Measurements from ENCODE around the gene IKZF4.

DNA sequence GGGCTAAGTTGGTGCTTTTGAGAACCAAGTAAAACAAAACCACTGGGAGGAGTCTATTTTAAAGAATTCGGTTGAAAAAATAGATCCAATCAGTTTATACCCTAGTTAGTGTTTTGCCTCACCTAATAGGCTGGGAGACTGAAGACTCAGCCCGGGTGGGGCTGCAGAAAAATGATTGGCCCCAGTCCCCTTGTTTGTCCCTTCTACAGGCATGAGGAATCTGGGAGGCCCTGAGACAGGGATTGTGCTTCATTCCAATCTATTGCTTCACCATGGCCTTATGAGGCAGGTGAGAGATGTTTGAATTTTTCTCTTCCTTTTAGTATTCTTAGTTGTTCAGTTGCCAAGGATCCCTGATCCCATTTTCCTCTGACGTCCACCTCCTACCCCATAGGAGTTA is 48.8 kb upstream of the IKZF4 start:
- TF ChIP-seq, protein P1, sequence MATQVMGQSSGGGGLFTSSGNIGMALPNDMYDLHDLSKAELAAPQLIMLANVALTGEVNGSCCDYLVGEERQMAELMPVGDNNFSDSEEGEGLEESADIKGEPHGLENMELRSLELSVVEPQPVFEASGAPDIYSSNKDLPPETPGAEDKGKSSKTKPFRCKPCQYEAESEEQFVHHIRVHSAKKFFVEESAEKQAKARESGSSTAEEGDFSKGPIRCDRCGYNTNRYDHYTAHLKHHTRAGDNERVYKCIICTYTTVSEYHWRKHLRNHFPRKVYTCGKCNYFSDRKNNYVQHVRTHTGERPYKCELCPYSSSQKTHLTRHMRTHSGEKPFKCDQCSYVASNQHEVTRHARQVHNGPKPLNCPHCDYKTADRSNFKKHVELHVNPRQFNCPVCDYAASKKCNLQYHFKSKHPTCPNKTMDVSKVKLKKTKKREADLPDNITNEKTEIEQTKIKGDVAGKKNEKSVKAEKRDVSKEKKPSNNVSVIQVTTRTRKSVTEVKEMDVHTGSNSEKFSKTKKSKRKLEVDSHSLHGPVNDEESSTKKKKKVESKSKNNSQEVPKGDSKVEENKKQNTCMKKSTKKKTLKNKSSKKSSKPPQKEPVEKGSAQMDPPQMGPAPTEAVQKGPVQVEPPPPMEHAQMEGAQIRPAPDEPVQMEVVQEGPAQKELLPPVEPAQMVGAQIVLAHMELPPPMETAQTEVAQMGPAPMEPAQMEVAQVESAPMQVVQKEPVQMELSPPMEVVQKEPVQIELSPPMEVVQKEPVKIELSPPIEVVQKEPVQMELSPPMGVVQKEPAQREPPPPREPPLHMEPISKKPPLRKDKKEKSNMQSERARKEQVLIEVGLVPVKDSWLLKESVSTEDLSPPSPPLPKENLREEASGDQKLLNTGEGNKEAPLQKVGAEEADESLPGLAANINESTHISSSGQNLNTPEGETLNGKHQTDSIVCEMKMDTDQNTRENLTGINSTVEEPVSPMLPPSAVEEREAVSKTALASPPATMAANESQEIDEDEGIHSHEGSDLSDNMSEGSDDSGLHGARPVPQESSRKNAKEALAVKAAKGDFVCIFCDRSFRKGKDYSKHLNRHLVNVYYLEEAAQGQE (IDR thresholded peaks at IDR 0.05; ENCODE audit: low read depth, low read length): no peak
- TF ChIP-seq, protein P2, sequence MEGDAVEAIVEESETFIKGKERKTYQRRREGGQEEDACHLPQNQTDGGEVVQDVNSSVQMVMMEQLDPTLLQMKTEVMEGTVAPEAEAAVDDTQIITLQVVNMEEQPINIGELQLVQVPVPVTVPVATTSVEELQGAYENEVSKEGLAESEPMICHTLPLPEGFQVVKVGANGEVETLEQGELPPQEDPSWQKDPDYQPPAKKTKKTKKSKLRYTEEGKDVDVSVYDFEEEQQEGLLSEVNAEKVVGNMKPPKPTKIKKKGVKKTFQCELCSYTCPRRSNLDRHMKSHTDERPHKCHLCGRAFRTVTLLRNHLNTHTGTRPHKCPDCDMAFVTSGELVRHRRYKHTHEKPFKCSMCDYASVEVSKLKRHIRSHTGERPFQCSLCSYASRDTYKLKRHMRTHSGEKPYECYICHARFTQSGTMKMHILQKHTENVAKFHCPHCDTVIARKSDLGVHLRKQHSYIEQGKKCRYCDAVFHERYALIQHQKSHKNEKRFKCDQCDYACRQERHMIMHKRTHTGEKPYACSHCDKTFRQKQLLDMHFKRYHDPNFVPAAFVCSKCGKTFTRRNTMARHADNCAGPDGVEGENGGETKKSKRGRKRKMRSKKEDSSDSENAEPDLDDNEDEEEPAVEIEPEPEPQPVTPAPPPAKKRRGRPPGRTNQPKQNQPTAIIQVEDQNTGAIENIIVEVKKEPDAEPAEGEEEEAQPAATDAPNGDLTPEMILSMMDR (IDR thresholded peaks at IDR 0.05 in 2 of 3, conservative IDR thresholded peaks at IDR 0.05 in 1 of 3; ENCODE audit: control insufficient read depth in 2 of 3, extremely low read depth in 1 of 3, insufficient read depth in 1 of 3, low read depth in 3 of 3, low read length in 3 of 3): no peak
- TF ChIP-seq, protein P3, sequence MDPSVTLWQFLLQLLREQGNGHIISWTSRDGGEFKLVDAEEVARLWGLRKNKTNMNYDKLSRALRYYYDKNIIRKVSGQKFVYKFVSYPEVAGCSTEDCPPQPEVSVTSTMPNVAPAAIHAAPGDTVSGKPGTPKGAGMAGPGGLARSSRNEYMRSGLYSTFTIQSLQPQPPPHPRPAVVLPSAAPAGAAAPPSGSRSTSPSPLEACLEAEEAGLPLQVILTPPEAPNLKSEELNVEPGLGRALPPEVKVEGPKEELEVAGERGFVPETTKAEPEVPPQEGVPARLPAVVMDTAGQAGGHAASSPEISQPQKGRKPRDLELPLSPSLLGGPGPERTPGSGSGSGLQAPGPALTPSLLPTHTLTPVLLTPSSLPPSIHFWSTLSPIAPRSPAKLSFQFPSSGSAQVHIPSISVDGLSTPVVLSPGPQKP (IDR thresholded peaks at IDR 0.05; ENCODE audit: low read depth, low read length): no peak
- no peak for TF ChIP-seq SUZ12 (IDR thresholded peaks at IDR 0.05; ENCODE audit: unreplicated experiment)

Measured in GM12878 (cell line).